ENCODE measurements around the gene HOMER2. TPM values are rescaled to one million over a fixed set of nuclear protein-coding genes. Genes with fewer than 3 reads are reported as not detected.
"Not testable (repeated sequence)": the region's sequence is repeated elsewhere in the genome, so short reads cannot be mapped to it uniquely, and the experiment has no call there.

The HOMER2 gene
- total RNA-seq, 1 donor from 2014 or later = 21.3 TPM

DNA sequence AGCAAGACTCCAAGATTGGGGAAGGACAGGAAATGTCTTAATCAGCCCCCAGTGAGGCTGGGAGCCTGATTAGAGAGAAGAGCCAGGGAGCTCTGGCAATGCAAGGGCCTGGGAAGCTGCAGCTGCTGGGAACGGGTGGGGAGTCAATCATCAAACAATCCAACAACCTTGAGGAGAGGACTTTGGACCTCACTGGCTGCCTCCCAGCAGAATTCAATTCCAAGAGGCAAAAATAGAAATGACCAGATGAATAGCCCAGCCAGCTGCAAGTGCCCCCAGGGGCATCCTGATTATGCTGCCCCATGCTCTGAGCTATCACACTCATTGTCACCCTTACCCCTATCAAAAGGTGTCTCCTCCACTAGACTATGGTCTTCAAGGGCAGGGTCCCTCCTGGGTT, 6.1 kb upstream of the HOMER2 start:
- Mint-ChIP-seq H3K27ac (no peak overlapping the region), H3K4me1 (ENCODE audit: low read depth) (no peaks in the 10 kb centered on the region), H3K4me3 (no peak overlapping the region), H3K9me3 (no peaks in the 10 kb centered on the region), H3K27me3 (ENCODE audit: insufficient read depth) (peaks cover 35% of the 10 kb centered on the region), H3K36me3 (ENCODE audit: low read depth) (no peaks in the 10 kb centered on the region)
- no peak for DNase-seq (ENCODE audit: low spot score)
- intact Hi-C loops (cut with micrococcal nuclease) = no loop called here

DNA sequence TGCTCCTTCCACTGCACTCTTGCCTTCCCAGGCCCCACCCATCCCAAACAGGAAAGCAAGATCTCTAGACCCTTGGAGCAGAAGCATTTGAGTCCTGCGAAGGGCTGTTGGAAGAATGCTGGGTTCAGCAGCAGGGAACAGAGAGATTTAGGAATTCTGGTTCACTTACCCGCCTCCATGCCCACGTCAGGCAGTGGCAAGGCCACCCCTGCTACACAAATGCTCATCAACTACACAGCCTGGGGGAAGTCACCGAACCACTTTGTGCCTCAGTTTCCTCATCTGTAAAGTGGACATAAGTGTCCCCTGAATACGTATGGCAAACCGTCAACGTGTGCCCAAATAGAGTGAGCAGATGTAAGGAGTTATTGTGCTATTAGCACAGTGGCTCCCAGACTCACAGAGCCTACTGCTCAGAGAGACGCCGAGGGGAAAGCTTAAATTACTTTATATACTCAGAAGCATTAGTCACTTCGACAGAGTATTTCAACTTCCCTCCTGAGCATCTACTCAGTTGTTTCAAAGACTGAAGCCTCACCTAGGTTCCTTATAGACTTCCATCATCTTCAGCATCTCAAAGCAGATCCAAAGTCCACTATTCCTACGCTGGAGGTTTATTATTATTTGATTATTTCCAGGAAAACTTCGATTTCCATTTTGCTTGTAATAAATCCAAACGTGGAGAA, 905 bp downstream of the HOMER2 start:
- Mint-ChIP-seq H3K27me3 (ENCODE audit: insufficient read depth) (peaks cover 20% of the 10 kb centered on the region), H3K4me3 (no peak overlapping the region), H3K36me3 (ENCODE audit: low read depth) (peaks cover 4% of the 10 kb centered on the region), H3K9me3 (no peaks in the 10 kb centered on the region), H3K4me1 (ENCODE audit: low read depth) (no peaks in the 10 kb centered on the region), H3K27ac (peak overlapping the region; percentile 50)
- intact Hi-C loops (cut with micrococcal nuclease) = no loop called here
- no peak for DNase-seq (ENCODE audit: low spot score)

- H3K4me3 Mint-ChIP-seq = no peak overlapping the region
- DNase-seq (ENCODE audit: low spot score) = no peak
- H3K27ac Mint-ChIP-seq = no peak overlapping the region
- H3K36me3 Mint-ChIP-seq (ENCODE audit: low read depth) = peaks cover 4% of the 10 kb centered on the region
- peaks cover 22% of the 10 kb centered on the region for H3K27me3 Mint-ChIP-seq (ENCODE audit: insufficient read depth)
- intact Hi-C loops (cut with micrococcal nuclease) = loop anchor here (1.0 kb wide), 4 partner anchors 15 to 140 kb away; partner anchors contain the start of gene RAMAC
- no peaks in the 10 kb centered on the region for H3K4me1 Mint-ChIP-seq (ENCODE audit: low read depth)
- no peaks in the 10 kb centered on the region for H3K9me3 Mint-ChIP-seq
Measured at GRCh38 chr15:82950746-82951370, 1.7 kb downstream of the HOMER2 start.

- Mint-ChIP-seq H3K4me3 (no peak overlapping the region), H3K36me3 (ENCODE audit: low read depth) (peaks cover 4% of the 10 kb centered on the region), H3K27me3 (ENCODE audit: insufficient read depth) (peaks cover 20% of the 10 kb centered on the region), H3K4me1 (ENCODE audit: low read depth) (no peaks in the 10 kb centered on the region), H3K27ac (no peak overlapping the region), H3K9me3 (no peaks in the 10 kb centered on the region)
- intact Hi-C loops (cut with micrococcal nuclease) = loop anchor here (1.0 kb wide), 4 partner anchors 16 to 139 kb away; partner anchors contain the start of gene RAMAC
- no peak for DNase-seq (ENCODE audit: low spot score)
Measured at GRCh38 chr15:82950295-82950694, 2.2 kb downstream of the HOMER2 start.

DNA sequence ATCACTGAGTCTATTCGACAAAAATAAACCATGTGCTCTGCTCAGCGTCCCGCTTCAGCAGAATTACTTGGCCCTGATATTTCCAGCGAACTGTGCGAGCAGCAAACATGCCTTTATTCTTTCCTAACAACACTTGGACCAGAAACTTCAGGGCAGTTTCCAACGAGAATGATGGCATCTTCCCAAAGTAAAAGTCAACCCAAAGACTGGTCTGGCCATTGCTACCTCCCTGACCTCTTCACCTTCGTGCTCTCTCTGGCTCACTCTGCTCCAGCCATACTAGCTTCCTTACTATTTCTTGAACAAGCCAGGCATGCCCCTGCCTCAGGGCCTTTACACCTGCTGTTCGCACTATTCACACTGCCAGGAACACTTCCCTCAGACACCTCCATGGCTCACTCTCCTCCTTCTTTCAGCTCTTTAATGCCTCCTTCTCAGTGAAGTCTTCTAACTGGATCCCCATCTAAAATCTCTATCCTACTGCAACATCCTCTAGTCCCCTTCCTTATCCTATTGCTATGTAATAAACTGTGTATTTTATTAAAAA, 6.3 kb downstream of the HOMER2 start:
- Mint-ChIP-seq H3K9me3 (no peaks in the 10 kb centered on the region), H3K36me3 (ENCODE audit: low read depth) (no peaks in the 10 kb centered on the region), H3K4me1 (ENCODE audit: low read depth) (no peaks in the 10 kb centered on the region), H3K27me3 (ENCODE audit: insufficient read depth) (peaks cover 23% of the 10 kb centered on the region), H3K27ac (no peak overlapping the region), H3K4me3 (no peak overlapping the region)
- DNase-seq (ENCODE audit: low spot score) = no peak
- intact Hi-C loops (cut with micrococcal nuclease) = no loop called here

- intact Hi-C loops (cut with micrococcal nuclease) = no loop called here
- H3K4me1 Mint-ChIP-seq (ENCODE audit: low read depth) = no peaks in the 10 kb centered on the region
- H3K36me3 Mint-ChIP-seq (ENCODE audit: low read depth) = no peaks in the 10 kb centered on the region
- no peak overlapping the region for H3K4me3 Mint-ChIP-seq
- DNase-seq (ENCODE audit: low spot score) = no peak
- no peak overlapping the region for H3K27ac Mint-ChIP-seq
- peaks cover 23% of the 10 kb centered on the region for H3K27me3 Mint-ChIP-seq (ENCODE audit: insufficient read depth)
- H3K9me3 Mint-ChIP-seq = no peaks in the 10 kb centered on the region
Measured at GRCh38 chr15:82945326-82945725, 7.2 kb downstream of the HOMER2 start.

DNA sequence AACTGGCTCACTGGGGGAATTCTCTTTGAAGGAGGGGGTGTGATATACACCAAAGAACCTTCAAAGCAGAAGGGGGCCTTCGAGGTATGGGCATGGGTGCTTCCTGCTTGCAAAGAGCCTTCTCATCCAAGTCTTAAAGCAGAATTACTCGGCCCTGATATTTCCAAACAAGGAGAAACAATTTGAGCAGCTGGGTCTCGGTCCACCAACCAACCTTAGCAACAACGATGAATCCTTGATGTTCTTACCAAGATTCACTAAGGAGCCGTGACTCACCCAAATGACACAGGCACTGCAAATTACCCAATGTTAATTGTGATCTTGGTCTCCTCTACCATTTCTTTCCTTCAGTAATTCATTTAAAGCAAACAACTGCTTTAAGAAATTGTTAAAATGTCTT, 7.7 kb downstream of the HOMER2 start:
- Mint-ChIP-seq H3K4me3 (no peak overlapping the region), H3K4me1 (ENCODE audit: low read depth) (no peaks in the 10 kb centered on the region), H3K27me3 (ENCODE audit: insufficient read depth) (peaks cover 23% of the 10 kb centered on the region), H3K27ac (no peak overlapping the region), H3K36me3 (ENCODE audit: low read depth) (no peaks in the 10 kb centered on the region), H3K9me3 (no peaks in the 10 kb centered on the region)
- no peak for DNase-seq (ENCODE audit: low spot score)
- intact Hi-C loops (cut with micrococcal nuclease) = no loop called here

DNA sequence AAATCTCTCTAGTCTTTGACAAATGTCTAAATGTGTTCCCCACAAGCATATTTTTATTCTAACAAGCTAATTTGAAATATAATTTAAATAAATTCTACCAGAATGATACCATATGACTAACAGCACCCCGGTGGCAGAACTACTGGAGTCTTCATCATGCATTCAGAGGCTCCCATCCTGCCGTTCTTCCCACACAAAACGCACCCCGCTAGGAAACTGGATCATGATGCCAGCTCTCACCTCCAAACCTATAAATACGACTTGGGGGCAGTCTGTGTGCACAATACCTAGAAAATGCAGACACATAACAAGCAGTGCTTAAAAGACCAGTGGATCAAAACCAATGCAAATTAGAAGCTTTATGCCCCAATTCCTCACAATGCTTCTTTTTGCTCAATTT, 8.5 kb downstream of the HOMER2 start:
- no peak for DNase-seq (ENCODE audit: low spot score)
- intact Hi-C loops (cut with micrococcal nuclease) = no loop called here
- Mint-ChIP-seq H3K27ac (no peak overlapping the region), H3K4me3 (no peak overlapping the region), H3K36me3 (ENCODE audit: low read depth) (no peaks in the 10 kb centered on the region), H3K9me3 (no peaks in the 10 kb centered on the region), H3K4me1 (ENCODE audit: low read depth) (no peaks in the 10 kb centered on the region), H3K27me3 (ENCODE audit: insufficient read depth) (peaks cover 23% of the 10 kb centered on the region)

DNA sequence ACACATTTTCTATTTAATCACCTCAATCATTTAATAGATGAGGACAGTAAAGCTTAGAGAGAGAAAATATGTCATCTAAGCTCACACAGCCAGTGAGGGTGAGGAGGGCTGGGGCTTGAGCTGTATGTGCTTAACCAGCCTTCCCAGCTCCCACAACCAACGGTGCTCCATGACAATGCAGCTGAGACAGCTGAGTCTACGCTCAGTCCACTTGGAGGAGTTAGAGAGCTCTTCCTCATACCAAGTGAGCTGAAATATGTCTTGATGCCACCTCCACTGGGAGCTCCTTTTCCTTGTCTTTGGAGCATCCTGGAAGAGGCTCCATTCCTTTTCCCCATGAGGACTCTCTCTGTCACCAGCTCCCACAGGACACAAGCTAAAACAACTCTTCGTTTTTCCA, 9.3 kb downstream of the HOMER2 start:
- Mint-ChIP-seq H3K27ac (no peak overlapping the region), H3K9me3 (no peaks in the 10 kb centered on the region), H3K4me1 (ENCODE audit: low read depth) (no peaks in the 10 kb centered on the region), H3K27me3 (ENCODE audit: insufficient read depth) (peaks cover 25% of the 10 kb centered on the region), H3K36me3 (ENCODE audit: low read depth) (no peaks in the 10 kb centered on the region), H3K4me3 (no peak overlapping the region)
- DNase-seq (ENCODE audit: low spot score) = no peak
- intact Hi-C loops (cut with micrococcal nuclease) = no loop called here

DNA sequence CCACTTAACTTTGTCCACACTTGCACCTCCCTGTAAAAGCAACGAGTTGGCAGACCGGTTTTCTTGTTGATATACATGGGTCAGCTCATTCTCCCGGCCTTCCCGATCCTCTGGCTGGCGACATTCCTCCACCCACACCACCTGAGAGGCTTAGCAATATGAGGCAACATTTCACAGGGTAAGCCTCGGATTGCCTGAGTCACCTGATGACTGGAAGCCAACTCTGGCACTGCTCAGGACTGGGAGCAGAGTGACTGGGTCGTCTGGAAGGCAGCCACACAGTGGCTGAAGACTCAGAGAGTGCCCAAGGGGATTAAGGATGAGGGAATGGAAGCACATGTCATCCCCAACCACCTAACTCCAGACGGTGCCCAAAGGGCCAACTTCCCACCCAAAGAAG, 9.8 kb downstream of the HOMER2 start:
- Mint-ChIP-seq H3K36me3 (ENCODE audit: low read depth) (no peaks in the 10 kb centered on the region), H3K4me3 (no peak overlapping the region), H3K4me1 (ENCODE audit: low read depth) (no peaks in the 10 kb centered on the region), H3K27me3 (ENCODE audit: insufficient read depth) (peaks cover 22% of the 10 kb centered on the region), H3K27ac (no peak overlapping the region), H3K9me3 (no peaks in the 10 kb centered on the region)
- no peak for DNase-seq (ENCODE audit: low spot score)
- intact Hi-C loops (cut with micrococcal nuclease) = no loop called here

GRCh38 chr15:82939678-82940077, 12.8 kb downstream of the HOMER2 start:
- H3K4me1 Mint-ChIP-seq (ENCODE audit: low read depth); H3K27ac Mint-ChIP-seq; intact Hi-C loops (cut with micrococcal nuclease); H3K27me3 Mint-ChIP-seq (ENCODE audit: insufficient read depth); H3K9me3 Mint-ChIP-seq; H3K36me3 Mint-ChIP-seq (ENCODE audit: low read depth); H3K4me3 Mint-ChIP-seq; DNase-seq (ENCODE audit: low spot score): not testable (repeated sequence)

DNA sequence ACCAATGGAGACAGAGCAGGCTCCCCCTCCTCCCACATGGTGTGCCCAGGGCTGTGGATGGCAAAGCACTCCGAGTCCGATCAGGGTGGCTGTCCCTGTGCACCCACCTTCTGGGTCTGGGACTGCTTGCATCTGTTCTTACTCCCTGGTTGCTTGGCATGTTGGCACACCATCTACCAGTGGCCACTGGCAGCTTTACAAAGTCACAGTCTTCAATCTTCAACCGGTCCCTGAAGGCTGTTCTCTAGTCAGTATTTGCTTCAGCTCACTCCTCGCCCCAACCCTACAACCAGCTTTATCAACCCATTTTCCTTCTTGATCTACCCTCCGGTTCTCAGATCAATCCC, 14.8 kb downstream of the HOMER2 start:
- Mint-ChIP-seq H3K4me3 (no peak overlapping the region), H3K36me3 (ENCODE audit: low read depth) (no peaks in the 10 kb centered on the region), H3K27ac (no peak overlapping the region), H3K4me1 (ENCODE audit: low read depth) (peaks cover 20% of the 10 kb centered on the region), H3K27me3 (ENCODE audit: insufficient read depth) (peaks cover 4% of the 10 kb centered on the region), H3K9me3 (no peaks in the 10 kb centered on the region)
- no peak for DNase-seq (ENCODE audit: low spot score)
- intact Hi-C loops (cut with micrococcal nuclease) = no loop called here

DNA sequence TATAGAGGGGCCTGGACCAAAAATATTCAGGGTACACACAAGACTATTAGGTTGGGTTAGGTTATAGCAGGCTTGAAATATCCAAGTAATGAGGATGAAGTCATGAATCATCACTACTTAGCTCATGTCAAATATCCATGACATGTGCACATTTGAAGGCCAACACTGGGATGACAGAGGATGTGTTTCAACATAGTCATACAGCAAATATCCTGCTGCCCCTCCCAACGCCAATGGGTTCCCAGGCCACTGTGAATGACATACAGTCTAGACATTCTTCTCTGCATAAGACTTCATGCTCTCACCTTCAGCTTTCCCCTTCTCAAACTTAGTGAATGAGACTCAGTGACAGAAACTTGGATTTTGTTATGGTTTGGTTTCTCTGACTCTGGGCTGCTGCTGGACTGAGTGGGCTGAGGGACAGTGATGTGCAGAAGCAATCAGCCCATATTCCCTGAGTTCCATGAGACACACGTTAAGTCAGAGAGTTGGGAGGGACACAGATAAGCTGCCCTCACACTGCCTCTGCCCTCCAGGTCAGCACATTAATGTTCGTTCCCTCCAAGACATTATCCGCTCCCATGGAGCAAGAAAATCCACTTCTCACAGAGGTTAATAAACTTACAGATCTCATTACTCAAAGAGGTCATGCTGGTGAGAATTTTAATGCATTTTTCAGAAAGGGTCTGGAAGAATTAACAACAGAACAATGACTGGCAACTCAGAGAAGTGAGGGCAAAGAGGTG, 15.4 kb downstream of the HOMER2 start:
- Mint-ChIP-seq H3K27ac (no peak overlapping the region), H3K9me3 (no peaks in the 10 kb centered on the region), H3K4me3 (no peak overlapping the region), H3K27me3 (ENCODE audit: insufficient read depth) (peaks cover 4% of the 10 kb centered on the region), H3K36me3 (ENCODE audit: low read depth) (no peaks in the 10 kb centered on the region), H3K4me1 (ENCODE audit: low read depth) (peaks cover 20% of the 10 kb centered on the region)
- DNase-seq (ENCODE audit: low spot score) = no peak
- intact Hi-C loops (cut with micrococcal nuclease) = no loop called here
